Breast epithelium (tissue), 4 donors: ENCODE data around the gene ITPR2. TPM values are rescaled to one million over a fixed set of nuclear protein-coding genes. Genes with fewer than 3 reads are reported as not detected.
A peak's percentile ranks its signal among the peaks of the same experiment; 100 is the strongest.

Experiments
- DNase-seq, 2 donors: peaks; one replicate each; pipeline ENCODE4 v3.0.0-alpha.2; 2019; ENCODE audit warnings: low spot score in 2 of 2
- H3K27ac ChIP-seq, 2 donors: fragments of 200-600 bp; sonication (generic) in 1 of 2; one replicate each; pipeline ENCODE4 v1.5.1; 2016 to 2019; ENCODE audit warnings: mild to moderate bottlenecking in 1 of 2
- H3K27me3 ChIP-seq, 2 donors: fragments of 200-600 bp; sonication (generic) in 1 of 2; one replicate each; pipeline versions ENCODE4 v1.5.1 to v1.6.0; 2017 to 2019; ENCODE audit warnings: control low read depth in 1 of 2, mild to moderate bottlenecking in 1 of 2
- H3K36me3 ChIP-seq: fragments of 200-600 bp; one replicate; pipeline ENCODE4 v1.5.1; 2019
- H3K4me1 ChIP-seq, 2 donors: fragments of 200-600 bp; sonication (generic); one replicate each; pipeline ENCODE4 v1.5.1; 2016 to 2019; ENCODE audit warnings: control low read depth in 1 of 2
- H3K4me3 ChIP-seq, 3 donors: fragments of 200-600 bp; sonication (generic); 1 replicate in 2 of 3; 2 replicates in 1 of 3; pipeline ENCODE4 v1.5.1; 2016 to 2019; ENCODE audit warnings: mild to moderate bottlenecking in 3 of 3, moderate library complexity in 2 of 3
- H3K9me3 ChIP-seq, 2 donors: fragments of 200-600 bp; sonication (generic) in 1 of 2; one replicate each; pipeline ENCODE4 v1.5.1; 2016 to 2019; ENCODE audit warnings: control low read depth in 1 of 2
- POLR2A ChIP-seq: fragments of 450-650 bp; IDR thresholded peaks from one replicate; pipeline ENCODE4 v1.6.1; 2016; ENCODE audit warnings: antibody characterized with exemption, mild to moderate bottlenecking, moderate library complexity
- POLR2AphosphoS5 ChIP-seq, 3 donors: sonication (generic); formaldehyde crosslinking; IDR thresholded peaks; one replicate each; pipeline ENCODE4 v1.6.1; 2017; ENCODE audit warnings: antibody characterized with exemption in 3 of 3
- intact Hi-C: fragments of 100-400 bp; cut with DNase I; formaldehyde crosslinking; loops from one replicate; pipeline ENCODE4 v1.15.1; 2023; ENCODE audit warnings: low total_unique reads
- total RNA-seq, 3 donors: library from RNA; depleted of rRNA; stranded (reverse); fragments of >200 nt; gene quantifications; one replicate each; pipeline ENCODE4 v1.1.0, GENCODE V29; 2016
- TF ChIP-seq, protein P1 (sequence below), 3 donors: fragments of 450-650 bp; IDR thresholded peaks; one replicate each; pipeline ENCODE4 v1.5.1; 2016 to 2017; ENCODE audit warnings: antibody characterized with exemption in 3 of 3, mild to moderate bottlenecking in 3 of 3, moderate library complexity in 3 of 3

ITPR2 gene
- total RNA-seq, 3 donors from 2014 or later = 47.2 to 95.0 (median 66.5) TPM

DNA sequence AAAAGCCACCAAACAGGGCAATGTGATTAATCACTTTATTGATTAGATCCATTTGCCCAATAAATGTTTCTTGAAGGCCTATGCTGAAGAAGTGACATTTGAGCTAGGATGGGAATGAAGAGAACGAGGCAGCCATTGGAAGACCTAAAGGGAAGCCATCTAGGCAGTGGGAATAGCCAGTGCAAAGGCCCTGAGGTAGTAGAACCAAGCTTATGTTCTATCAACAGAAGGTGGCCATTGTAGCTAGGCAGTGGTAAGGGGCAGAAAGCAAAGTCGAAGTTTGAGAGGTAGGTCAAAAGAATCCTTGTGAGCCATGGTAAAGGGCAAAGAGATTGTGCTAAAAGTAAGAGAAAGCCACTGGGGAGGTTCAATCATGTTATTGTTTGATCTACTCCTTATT, 173.1 kb downstream of the ITPR2 start:
- Histone ChIP-seq H3K27me3 (no peaks in the 10 kb centered on the region), H3K36me3 (no peaks in the 10 kb centered on the region), H3K4me3 (no peak overlapping the region), H3K9me3 (no peaks in the 10 kb centered on the region), H3K4me1 (no peaks in the 10 kb centered on the region), H3K27ac (no peak overlapping the region)
- no peak for TF ChIP-seq POLR2AphosphoS5 (IDR thresholded peaks at IDR 0.05)
- no peak for TF ChIP-seq POLR2A
- TF ChIP-seq, protein P1, sequence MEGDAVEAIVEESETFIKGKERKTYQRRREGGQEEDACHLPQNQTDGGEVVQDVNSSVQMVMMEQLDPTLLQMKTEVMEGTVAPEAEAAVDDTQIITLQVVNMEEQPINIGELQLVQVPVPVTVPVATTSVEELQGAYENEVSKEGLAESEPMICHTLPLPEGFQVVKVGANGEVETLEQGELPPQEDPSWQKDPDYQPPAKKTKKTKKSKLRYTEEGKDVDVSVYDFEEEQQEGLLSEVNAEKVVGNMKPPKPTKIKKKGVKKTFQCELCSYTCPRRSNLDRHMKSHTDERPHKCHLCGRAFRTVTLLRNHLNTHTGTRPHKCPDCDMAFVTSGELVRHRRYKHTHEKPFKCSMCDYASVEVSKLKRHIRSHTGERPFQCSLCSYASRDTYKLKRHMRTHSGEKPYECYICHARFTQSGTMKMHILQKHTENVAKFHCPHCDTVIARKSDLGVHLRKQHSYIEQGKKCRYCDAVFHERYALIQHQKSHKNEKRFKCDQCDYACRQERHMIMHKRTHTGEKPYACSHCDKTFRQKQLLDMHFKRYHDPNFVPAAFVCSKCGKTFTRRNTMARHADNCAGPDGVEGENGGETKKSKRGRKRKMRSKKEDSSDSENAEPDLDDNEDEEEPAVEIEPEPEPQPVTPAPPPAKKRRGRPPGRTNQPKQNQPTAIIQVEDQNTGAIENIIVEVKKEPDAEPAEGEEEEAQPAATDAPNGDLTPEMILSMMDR (IDR thresholded peaks at IDR 0.05) = no peak
- no peak for DNase-seq
- intact Hi-C loops = no loop called here

DNA sequence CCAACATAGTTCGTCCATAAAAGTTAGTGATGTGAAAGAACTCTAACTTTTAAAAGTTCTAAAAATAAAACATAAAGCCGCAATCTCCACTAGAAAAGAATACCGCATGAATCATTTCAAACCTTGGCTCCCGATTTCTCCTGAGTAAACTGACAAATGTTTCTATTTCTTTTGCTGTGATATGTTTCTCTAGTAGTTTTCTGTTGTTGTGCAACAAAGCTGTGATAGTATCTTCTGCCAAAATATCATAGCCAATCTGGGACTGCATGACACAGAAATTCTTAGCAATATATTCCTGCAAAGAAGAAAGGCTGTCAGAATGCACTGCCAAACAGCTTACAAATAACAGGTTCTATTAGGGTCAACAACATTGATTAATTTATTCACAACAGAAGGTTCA, 174.0 kb downstream of the ITPR2 start:
- no peaks in the 10 kb centered on the region for H3K36me3 ChIP-seq
- no peaks in the 10 kb centered on the region for H3K9me3 ChIP-seq
- H3K27ac ChIP-seq = no peak overlapping the region
- no peak for DNase-seq
- H3K4me1 ChIP-seq = no peaks in the 10 kb centered on the region
- no peak overlapping the region for H3K4me3 ChIP-seq
- H3K27me3 ChIP-seq = no peaks in the 10 kb centered on the region
- intact Hi-C loops = no loop called here
- TF ChIP-seq, protein P1 (IDR thresholded peaks at IDR 0.05) = no peak
- TF ChIP-seq POLR2AphosphoS5 (IDR thresholded peaks at IDR 0.05) (no peak), POLR2A (no peak)

DNA sequence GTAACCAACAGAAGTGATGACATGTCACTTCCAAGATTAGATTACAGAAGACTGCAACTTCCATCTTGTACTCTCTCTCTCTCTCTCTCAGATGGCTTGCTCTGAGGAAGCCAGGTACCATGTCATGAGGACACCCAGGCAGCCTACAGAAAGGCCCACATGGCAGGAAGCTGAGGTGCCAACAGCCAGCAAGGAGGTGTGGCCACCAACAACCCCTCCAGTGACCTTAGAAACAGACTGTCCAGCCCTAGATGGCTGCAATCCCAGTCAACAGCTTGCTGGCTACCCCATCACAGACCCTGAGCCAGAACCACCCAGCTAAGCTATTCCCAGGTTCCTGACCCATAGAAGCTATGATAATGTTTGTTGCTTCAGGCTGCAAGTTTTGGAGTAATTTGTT, 178.4 kb downstream of the ITPR2 start:
- Histone ChIP-seq H3K27ac (no peak overlapping the region), H3K4me1 (no peaks in the 10 kb centered on the region), H3K36me3 (no peaks in the 10 kb centered on the region), H3K9me3 (peaks cover 0 to 3% of the 10 kb centered on the region in 2 donors), H3K4me3 (no peak overlapping the region), H3K27me3 (no peaks in the 10 kb centered on the region)
- TF ChIP-seq POLR2AphosphoS5 (IDR thresholded peaks at IDR 0.05) (no peak), POLR2A (no peak)
- DNase-seq = no peak
- intact Hi-C loops = no loop called here

DNA sequence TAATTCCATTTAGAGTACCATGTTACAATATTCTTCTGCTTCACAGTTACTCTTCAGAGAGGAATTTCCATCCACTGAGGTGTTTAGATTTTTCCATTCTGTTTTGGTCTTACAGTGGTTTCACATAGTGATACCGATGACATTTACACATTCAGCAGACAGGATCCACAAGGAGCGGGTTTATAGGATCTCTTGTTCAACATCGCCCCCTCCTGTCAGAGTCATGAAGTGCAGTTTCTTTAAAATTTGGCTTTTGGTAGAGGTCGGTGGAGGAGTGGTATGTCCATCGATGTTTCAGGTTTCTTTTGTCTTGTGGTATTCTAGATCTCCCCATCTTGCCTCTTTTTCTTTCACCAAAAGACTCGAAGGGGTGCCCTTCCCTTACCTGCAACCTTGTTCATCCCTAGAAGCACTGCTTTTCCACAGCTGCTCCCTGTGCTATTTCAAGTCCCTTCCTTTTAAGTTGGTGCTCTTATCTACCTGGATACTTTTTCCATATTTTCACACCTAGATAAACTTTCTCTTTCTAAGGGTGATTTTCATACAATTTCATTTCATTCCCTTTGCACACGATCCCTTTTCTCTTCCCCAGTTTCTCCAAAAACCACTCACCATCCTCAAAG, 181.3 kb downstream of the ITPR2 start:
- Histone ChIP-seq H3K27me3 (no peaks in the 10 kb centered on the region), H3K4me1 (no peaks in the 10 kb centered on the region), H3K9me3 (peaks cover 0 to 3% of the 10 kb centered on the region in 2 donors), H3K4me3 (no peak overlapping the region), H3K27ac (no peak overlapping the region), H3K36me3 (no peaks in the 10 kb centered on the region)
- peak in 1 of 2 donors; percentile 35 for DNase-seq
- TF ChIP-seq POLR2A (no peak), POLR2AphosphoS5 (IDR thresholded peaks at IDR 0.05) (no peak)
- TF ChIP-seq, protein P1 (IDR thresholded peaks at IDR 0.05) = peak; percentile 68 to 84 (median 73)
- intact Hi-C loops = no loop called here

DNA sequence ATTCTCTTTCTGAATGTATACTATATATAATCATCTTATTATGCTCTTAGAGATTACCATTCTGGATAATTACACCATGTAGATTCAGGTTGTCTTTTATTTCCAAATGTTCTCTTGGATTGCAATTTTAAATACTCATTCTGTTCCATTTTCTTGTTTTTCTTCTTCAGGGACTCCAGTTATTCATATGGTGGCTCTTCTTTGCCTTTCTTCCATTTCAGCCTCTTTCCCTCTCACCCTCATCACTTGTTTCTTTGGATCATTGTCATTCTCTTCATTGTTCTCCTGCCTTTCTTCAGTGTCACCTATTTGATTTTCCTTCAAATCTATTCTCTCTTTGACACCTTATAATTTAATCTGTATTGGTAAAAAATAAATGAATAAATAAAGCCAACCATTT, 182.0 kb downstream of the ITPR2 start:
- TF ChIP-seq POLR2A = no peak
- H3K9me3 ChIP-seq = peaks cover 0 to 3% of the 10 kb centered on the region in 2 donors
- DNase-seq = no peak
- no peaks in the 10 kb centered on the region for H3K4me1 ChIP-seq
- H3K4me3 ChIP-seq = no peak overlapping the region
- no peaks in the 10 kb centered on the region for H3K36me3 ChIP-seq
- H3K27me3 ChIP-seq = no peaks in the 10 kb centered on the region
- intact Hi-C loops = no loop called here
- no peak overlapping the region for H3K27ac ChIP-seq

DNA sequence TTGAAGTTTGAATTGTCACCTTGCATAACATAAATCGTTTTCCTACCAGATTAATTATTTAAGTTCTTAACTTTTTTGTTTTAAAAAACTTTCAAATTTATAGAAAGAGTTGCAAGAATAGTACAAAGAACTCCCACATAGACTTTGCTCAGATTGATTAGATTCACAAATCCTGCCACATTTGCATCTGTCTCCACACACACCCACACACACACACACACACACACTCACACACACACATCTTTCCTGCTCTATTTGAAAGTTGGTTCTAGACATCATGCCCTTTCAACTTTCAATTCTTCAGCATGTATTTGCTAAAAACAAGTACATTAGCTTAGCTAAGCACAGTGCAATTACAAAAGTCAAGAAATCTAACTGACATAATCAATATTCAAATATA, 184.0 kb downstream of the ITPR2 start:
- Histone ChIP-seq H3K36me3 (no peaks in the 10 kb centered on the region), H3K4me1 (no peaks in the 10 kb centered on the region), H3K27ac (no peak overlapping the region), H3K4me3 (no peak overlapping the region), H3K9me3 (peaks cover 0 to 3% of the 10 kb centered on the region in 2 donors), H3K27me3 (no peaks in the 10 kb centered on the region)
- DNase-seq = no peak
- TF ChIP-seq POLR2A = no peak
- TF ChIP-seq, protein P1 (IDR thresholded peaks at IDR 0.05) = no peak
- no peak for TF ChIP-seq POLR2AphosphoS5 (IDR thresholded peaks at IDR 0.05)
- intact Hi-C loops = no loop called here
